Esophagus squamous epithelium (tissue), 4 donors: ENCODE data around the gene ROCK2.

ENCODE experiments used
- CTCF ChIP-seq, 6 experiments: fragments of 450-650 bp in 4 of 6; fragments of 200-600 bp in 2 of 6; sonication (generic) in 2 of 6; IDR thresholded peaks; one replicate each; pipeline ENCODE4 v1.5.1; 2016 to 2019; ENCODE audit warnings: antibody characterized with exemption in 6 of 6, mild to moderate bottlenecking in 4 of 6, moderate library complexity in 4 of 6
- POLR2A ChIP-seq, 4 donors: fragments of 450-650 bp; IDR thresholded peaks; one replicate each; pipeline ENCODE4 v1.6.1; 2017; ENCODE audit warnings: antibody characterized with exemption in 4 of 4, mild to moderate bottlenecking in 4 of 4, moderate library complexity in 3 of 4

- no peak for TF ChIP-seq CTCF (IDR thresholded peaks at IDR 0.05)
- no peak for TF ChIP-seq POLR2A (IDR thresholded peaks at IDR 0.05)
These were observed 66.2 kb downstream of the ROCK2 start for GRCh38 chr2:11278219-11278618.
